LoVo (cell line): ENCODE results near the gene GEMIN8.

Source experiments
- DNase-seq: peaks from one replicate; pipeline ENCODE4 v3.0.0-alpha.2; 2016; ENCODE audit warnings: low spot score

GEMIN8 gene

DNA sequence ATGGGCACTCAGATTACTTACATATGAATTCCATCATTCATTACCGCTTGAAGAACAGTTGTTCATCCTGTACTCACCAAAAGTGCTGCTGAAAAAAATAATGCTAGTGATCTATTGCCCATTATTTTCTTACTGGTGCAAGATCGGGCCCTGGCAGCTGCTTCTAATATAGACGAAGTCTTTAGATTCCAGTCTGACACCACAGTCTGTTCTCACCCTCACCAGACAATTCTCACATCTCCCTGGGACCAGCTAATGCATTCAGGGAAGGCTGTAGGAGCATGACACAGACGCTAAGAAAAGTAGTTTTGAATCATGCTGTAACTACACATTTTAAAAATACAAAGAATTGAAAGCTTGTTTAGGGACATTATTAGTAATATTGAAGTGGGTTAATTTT is 13.8 kb downstream of the GEMIN8 start:
- no peak for DNase-seq

GRCh38 chrX:14015294-14015693 is 14.4 kb downstream of the GEMIN8 start:
- DNase-seq = no peak

- DNase-seq = no peak
Observed at GRCh38 chrX:14014526-14014925, 15.2 kb downstream of the GEMIN8 start.

DNA sequence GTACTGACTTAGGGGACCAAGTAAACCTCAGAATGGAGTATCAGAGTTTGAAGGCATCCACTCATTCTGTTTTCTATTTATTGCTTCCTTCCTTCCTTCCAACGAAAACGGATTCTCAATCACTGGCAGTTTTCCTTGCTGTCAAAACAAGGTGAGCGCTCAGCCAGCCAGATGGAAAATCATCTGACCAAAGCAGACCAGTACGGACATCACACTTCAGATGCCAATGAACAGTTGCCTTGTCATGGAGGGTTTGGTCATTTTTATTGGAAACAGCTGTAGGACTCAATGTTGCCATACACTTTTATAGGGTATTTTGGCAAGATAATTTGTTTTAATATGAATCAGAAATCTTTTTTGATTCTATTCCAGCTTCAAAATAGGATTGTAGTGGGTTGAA is 16.6 kb downstream of the GEMIN8 start:
- DNase-seq = no peak

- no peak for DNase-seq
Observed at GRCh38 chrX:14010566-14010965, 19.1 kb downstream of the GEMIN8 start.

- no peak for DNase-seq
Observed at GRCh38 chrX:14006540-14006939, 23.2 kb downstream of the GEMIN8 start.

- DNase-seq = no peak
Observed at GRCh38 chrX:14003876-14004425, 25.7 kb downstream of the GEMIN8 start.

GRCh38 chrX:14003028-14003427 is 26.7 kb downstream of the GEMIN8 start:
- DNase-seq = no peak

DNA sequence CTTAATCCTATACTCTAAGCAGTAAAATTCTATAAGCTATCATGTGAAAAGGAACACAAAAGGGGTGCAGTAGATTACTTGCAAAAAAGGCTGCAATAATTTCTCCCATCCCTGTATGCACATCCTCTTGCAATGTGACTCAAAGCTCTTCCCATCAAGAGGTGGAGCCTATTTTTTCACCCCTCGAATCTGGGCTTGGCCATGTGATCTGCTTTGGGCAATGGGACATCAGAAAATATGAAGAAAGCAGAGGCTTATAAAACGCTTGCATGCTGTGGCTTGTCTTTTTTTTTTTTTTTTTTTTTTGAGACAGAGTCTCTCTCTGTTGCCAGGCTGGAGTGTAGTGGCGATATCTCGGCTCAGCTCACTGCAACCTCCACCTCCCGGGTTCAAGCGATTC is 33.0 kb downstream of the GEMIN8 start:
- no peak for DNase-seq

DNA sequence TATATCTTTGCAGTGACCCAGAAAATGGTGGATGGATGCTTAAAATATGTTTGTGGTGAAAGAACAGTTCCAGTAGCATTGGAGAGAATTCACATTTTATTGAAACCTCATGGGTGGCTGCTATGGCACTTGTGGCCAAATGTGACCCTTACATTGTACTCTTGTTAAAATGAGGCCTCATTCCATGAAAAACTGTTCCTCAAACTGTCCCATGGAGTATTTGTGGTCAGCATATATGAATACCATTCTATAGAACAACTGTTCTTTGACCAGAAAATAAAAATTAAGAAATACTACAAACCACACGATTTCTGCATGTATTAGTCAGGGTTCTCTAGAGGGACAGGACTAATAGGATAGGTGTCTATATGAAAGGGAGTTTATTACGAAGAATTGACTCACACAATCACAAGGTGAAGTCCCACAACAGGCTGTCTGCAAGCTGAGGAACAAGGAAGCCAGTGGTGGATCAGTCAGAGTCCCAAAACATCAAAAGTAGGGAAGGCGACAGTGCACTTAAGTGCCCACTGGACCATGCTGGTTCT is 35.1 kb downstream of the GEMIN8 start:
- DNase-seq = no peak

DNA sequence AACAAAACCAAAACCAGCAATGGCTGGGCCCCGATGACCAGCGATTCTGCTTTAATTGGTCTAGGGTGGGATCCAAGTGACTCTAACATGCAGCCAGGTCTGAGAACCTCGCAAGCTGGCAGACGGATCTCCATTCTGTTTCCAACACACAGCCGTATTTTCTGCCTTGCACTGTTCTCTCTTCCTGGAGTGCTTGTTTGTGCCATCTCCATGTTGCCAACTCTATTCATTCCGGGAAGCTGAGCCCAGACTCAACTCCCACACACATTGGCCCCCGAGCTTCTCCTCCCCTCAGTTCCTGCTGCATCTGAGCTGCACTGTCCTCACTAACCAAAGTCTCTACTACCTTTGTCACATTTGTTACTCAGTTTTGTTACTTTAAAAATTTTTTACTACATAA is 35.6 kb downstream of the GEMIN8 start:
- DNase-seq = no peak

DNA sequence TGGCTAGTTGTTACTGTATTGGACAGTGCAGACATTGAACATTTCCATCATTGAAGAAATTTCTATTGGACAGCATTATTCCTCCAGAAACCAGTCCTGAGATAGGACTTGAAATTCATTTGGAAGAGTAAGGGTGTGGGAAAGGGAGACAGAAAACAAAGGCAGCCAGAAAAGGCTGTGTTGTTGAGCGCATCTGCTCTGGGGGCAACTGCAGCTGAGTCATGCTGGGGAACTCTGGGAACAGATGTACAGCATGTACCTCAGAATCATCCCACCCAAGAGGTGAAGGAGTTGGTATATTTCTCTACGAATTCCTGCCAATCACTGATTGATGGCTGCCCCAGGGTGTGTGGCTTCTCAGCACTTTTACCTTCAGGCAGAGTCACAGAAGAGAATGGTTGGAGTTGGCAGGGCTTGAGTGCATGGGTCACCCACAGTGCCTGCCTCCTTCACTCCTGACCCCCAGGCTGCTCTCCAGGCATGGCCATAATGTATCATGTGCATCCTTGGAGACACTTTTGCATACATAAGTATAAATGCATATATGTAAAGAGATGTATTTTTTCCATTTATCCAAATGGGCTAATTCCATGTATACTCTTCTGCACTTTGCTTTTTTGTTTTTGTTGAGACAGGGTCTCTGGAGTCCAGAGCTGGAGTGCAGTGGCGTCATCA is 39.4 kb downstream of the GEMIN8 start:
- no peak for DNase-seq

DNA sequence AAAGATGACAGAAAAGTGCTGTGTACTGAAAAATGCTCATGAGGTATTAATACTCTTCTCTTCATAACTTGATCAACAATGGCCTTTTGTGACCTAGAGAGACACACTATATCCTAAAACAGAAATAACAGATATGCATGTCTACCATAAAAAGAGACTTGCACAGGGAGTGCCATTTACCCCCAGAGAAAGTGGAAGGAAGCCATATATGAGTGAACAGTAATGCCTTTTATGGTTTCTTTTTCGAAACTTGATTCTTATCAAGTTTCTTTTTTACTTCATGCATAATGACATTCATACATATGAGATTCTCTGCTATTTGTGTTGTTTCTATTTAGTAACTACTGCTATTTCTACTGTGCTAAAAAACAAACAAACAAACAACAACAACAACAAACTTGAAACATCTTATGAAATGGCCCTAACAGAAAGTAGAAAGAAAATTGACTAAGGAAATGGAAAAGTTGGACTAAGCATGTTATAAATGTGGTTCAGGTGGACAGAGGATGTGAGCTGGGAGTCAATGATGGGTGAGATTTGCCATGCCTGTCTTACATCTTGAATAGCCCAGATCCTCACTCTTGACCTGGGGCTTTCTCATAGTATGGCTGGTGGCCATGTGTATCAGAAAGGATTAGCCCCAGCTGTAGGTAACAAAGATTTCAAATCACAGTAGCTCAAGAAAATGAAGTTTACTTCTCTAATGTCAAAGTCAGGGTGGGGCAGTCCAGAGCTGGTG is 43.8 kb downstream of the GEMIN8 start:
- DNase-seq = no peak

- DNase-seq = no peak
Observed at GRCh38 chrX:13983734-13984133, 46.0 kb downstream of the GEMIN8 start.

DNA sequence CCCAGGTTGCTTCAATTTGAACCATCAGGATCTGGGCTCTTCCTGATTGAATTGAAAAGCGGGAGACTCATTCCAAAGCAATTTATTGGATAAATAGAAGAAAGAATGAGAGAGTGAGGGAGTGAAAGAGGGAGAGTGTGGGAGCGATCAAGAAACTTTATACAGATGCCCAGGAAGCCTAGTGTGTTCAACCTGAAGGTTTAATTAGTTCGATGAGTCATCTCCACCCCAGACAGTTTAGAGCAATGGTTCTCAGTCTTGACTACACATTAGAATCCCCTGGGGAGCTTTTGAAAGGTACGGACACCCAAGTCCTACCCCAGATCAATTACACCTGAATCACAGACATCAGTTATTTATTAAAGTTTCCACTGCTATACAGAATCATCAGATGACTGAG is 61.5 kb downstream of the GEMIN8 start:
- DNase-seq = no peak

- no peak for DNase-seq
Observed at GRCh38 chrX:13967636-13968035, 62.1 kb downstream of the GEMIN8 start.

DNA sequence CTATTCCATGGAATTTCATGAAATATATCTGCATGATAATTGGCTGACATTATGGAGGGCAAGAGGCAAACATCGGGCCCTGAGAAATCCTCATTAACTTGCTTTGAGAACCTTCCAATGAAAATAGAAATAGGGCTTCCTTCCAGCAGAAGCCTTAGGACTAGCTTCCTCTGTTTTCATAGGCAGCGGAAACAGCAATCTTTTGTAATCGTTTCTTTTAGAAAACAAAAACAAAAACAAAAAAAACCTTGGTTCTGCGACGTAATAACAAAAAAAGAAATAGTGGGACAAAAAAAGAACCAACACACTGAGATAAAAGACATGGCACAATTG is 62.9 kb downstream of the GEMIN8 start:
- DNase-seq = no peak

DNA sequence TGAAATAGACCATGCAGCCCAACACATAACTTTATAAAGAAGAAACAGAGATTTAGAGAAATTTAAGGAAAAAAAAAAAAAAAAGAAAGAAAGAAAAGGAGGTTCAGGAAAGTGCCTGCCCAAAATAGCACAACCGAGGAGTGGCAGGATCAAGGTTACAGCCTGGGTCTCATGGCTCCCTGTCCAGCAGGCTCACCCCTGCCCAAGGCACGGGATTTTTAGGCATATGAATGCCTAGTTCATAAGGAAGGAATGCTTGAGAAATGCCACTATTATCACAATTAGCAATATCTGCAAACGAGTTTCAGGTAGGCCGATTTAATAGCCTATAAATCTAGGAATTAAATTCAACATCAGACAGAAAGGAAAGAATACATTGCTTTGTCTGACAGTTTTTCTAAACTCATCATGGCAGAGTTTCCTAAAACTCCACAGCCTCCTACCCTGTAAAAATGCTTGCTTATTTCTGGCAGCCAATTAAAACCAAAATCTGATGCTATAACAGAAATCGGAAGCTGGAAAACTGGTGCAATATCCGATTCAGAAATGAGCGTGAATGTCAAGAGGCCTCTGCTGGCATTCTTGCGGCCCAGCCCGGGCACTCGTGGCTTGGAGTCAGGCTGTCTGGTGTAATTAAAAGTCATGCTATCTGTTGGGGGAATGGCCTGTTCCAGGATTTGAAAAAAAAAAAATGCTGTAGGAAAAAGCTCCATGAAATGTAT is 63.5 kb downstream of the GEMIN8 start:
- DNase-seq = no peak

DNA sequence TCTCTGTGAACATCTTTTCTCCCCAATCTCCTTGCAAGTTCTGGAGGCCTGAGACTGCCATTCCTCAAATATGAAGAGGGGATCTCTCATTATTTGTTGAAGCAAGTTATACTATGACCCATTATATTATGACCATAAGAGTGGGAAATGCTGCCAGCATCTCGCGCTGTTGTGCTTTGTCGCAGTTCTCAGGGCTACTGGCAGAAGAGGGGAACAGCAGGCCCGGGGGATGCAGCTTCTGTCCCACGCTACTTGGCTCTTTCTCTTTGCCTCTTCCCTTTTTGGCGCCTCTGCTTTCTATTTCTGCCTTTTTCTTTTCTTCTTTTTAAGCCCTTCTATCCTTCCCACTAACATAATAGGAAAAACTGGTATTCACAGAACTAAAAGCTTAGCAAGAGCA is 64.2 kb downstream of the GEMIN8 start:
- DNase-seq = no peak

DNA sequence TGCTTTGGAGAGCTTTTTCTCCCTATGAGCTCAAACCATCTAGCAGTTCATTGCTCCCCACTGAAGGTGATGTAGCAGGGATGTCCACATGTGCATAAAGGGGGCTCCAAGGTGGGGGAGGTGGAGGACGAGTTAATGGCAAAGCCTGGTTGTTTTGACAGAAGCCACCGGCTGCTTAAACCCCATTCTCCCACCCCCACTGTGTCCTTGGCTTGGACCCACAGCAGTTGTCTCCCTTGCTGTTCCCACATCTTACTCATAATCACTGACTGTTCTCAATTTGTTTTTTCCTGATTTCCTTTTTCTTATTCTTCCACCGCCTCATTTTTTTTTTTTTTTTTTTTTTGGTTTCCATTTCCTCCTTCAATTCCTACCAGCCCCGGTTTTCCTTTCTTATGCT is 72.7 kb downstream of the GEMIN8 start:
- DNase-seq = no peak
